SK-N-MC (cell line): ENCODE results near the gene DARS1.

Experiments
- DNase-seq: peaks from one replicate; pipeline ENCODE4 v3.0.0-alpha.2; 2011; ENCODE audit warnings: low read depth, low spot score
- H3K27ac ChIP-seq: fragments of 200-600 bp; sonication (generic); 2 replicates; pipeline ENCODE4 v1.5.1; 2016; ENCODE audit warnings: mixed run types
- H3K36me3 ChIP-seq: fragments of 200-600 bp; sonication (generic); 2 replicates; pipeline ENCODE4 v1.6.1; 2017; ENCODE audit warnings: antibody characterized with exemption, low read length, mixed read lengths; ENCODE audit not compliant: insufficient read depth
- H3K4me3 ChIP-seq: fragments of 200-600 bp; sonication (generic); 2 replicates; pipeline ENCODE4 v1.5.1; 2016
- H3K9ac ChIP-seq: fragments of 200-600 bp; sonication (generic); 2 replicates; pipeline ENCODE4 v1.8.0; 2017; ENCODE audit warnings: mixed run types, mixed read lengths; ENCODE audit not compliant: insufficient read length
- H3K9me3 ChIP-seq: fragments of 200-600 bp; sonication (generic); 2 replicates; pipeline ENCODE4 v1.6.1; 2017; ENCODE audit warnings: low read depth, mild to moderate bottlenecking, antibody characterized with exemption, low read length, moderate library complexity, mixed read lengths
- EZH2 ChIP-seq: fragments of 200-600 bp; sonication (generic); IDR thresholded peaks from one replicate; pipeline ENCODE4 v1.6.1; 2017; ENCODE audit warnings: antibody characterized with exemption
- FOXP2 ChIP-seq: optimal IDR thresholded peaks from 2 replicates; pipeline ENCODE3; 2011; ENCODE audit warnings: mild to moderate bottlenecking, moderate library complexity; ENCODE audit not compliant: insufficient read depth; ENCODE audit errors: extremely low read length, control extremely low read depth
- POLR2AphosphoS5 ChIP-seq: IDR thresholded peaks from 2 replicates; pipeline ENCODE4 v1.6.1; 2012; ENCODE audit warnings: mild to moderate bottlenecking, low read depth, low read length, borderline replicate concordance

DARS1 gene

DNA sequence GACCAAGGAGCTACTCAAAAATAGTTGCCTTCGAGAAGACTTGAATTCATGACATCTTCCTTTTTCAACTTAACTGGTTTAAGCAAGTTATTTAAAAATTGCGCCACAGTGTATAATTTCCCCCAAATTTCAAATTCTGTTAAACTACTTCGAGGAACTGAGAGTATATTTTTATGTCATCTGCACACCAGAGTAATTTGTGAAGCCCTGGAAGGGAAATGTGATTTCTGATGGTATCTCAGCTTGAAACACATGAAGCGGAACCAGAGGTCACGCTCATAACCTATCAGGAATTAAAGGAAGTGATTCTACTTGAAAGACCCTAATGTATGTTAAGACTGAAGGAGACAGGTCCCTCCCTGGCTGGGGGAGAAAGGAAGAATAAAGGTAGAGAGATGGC, 33.9 kb upstream of the DARS1 start:
- no peak for TF ChIP-seq EZH2
- TF ChIP-seq FOXP2, result no peak
- TF ChIP-seq POLR2AphosphoS5, result no peak
- no peak overlapping the region for H3K27ac ChIP-seq
- no peaks in the 10 kb centered on the region for H3K36me3 ChIP-seq
- no peak overlapping the region for H3K4me3 ChIP-seq
- no peak for DNase-seq
- no peaks in the 10 kb centered on the region for H3K9me3 ChIP-seq
- no peak overlapping the region for H3K9ac ChIP-seq

DNA sequence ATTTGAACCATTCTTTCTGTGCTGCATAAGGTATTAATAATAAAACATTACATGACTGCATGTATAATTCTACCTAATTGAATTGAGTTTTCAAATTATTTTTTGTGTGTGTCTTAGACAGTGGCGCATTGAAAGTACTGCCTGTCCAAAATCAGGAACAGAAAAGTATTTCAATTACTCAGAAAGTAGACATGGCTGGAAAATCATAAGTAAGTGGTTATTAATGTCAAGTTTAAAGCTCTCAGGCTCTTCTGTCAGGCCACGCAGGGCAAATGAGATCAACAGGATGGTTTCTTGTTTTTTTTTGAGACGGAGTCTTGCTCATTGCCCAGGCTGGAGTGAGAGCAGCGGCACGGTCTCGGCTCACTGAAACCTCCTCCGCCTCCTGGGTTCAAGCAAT, 32.4 kb upstream of the DARS1 start:
- Histone ChIP-seq H3K9me3 (no peaks in the 10 kb centered on the region), H3K9ac (no peak overlapping the region), H3K36me3 (no peaks in the 10 kb centered on the region), H3K4me3 (no peak overlapping the region), H3K27ac (no peak overlapping the region)
- TF ChIP-seq FOXP2, result no peak
- no peak for TF ChIP-seq EZH2
- TF ChIP-seq POLR2AphosphoS5, result no peak
- DNase-seq, result no peak

DNA sequence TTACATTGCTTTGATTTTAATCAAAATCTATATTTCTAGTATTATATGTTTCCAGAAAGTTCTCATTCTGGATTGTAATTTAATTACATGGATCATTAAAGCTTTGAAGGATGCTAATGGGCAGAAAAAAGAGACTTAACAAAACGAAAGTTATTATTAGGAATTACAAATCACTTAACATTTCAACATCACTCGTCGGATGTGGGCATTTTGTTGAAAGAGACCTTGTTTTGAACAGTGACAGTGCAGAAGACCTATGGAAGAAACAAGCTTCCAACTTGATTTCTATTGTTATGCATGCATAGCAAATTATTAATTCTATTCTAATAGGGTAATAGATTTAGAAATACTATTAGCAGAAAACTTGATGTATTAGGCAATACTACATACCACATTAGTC, 31.4 kb upstream of the DARS1 start:
- Histone ChIP-seq H3K36me3 (no peaks in the 10 kb centered on the region), H3K4me3 (no peak overlapping the region), H3K9me3 (no peaks in the 10 kb centered on the region), H3K27ac (no peak overlapping the region), H3K9ac (no peak overlapping the region)
- TF ChIP-seq FOXP2 (no peak), POLR2AphosphoS5 (no peak), EZH2 (no peak)
- no peak for DNase-seq

DNA sequence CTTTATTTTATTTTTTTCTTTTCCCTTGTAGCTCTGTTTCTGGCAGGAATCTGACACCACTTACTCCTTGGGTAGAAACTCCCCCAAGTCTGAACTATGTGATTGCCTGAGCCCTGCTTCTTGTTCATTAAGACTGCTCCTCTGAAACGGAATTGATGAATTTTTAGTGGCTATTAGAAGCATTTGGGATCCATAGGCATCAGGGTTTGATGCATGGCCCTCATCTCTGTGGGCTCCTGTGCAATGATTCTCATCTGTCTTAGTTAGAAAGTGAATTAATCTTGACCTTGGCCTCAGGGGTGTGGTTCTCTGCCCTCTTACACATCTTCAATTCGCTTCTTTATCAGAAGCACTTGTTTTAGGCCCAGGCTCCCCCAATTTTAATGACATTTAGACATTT, 31.0 kb upstream of the DARS1 start:
- Histone ChIP-seq H3K4me3 (no peak overlapping the region), H3K9ac (no peak overlapping the region), H3K27ac (no peak overlapping the region), H3K36me3 (no peaks in the 10 kb centered on the region), H3K9me3 (no peaks in the 10 kb centered on the region)
- DNase-seq, result no peak
- TF ChIP-seq EZH2 (no peak), POLR2AphosphoS5 (no peak), FOXP2 (no peak)

DNA sequence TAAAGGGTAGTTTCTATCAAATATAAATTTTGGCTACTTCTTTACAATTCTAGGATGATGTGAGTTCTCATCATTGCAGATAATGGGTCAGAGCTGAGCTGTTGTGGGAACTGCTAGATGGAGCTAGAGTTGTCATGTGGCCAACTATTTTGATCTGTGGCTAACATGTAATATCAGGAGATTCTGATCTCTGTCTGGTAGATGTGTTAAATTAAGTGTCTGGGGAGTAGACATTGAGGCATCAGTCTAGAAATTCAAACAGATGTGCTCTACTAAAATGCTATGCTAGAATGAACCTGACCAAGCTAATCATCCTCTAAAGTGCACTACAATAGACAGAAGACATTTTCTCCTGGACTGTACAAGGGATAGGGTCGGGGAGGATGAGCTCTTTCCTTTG, 30.3 kb upstream of the DARS1 start:
- H3K9ac ChIP-seq, result no peak overlapping the region
- no peaks in the 10 kb centered on the region for H3K36me3 ChIP-seq
- no peak overlapping the region for H3K27ac ChIP-seq
- no peaks in the 10 kb centered on the region for H3K9me3 ChIP-seq
- no peak for TF ChIP-seq FOXP2
- TF ChIP-seq POLR2AphosphoS5, result no peak
- no peak for TF ChIP-seq EZH2
- no peak for DNase-seq
- H3K4me3 ChIP-seq, result no peak overlapping the region

DNA sequence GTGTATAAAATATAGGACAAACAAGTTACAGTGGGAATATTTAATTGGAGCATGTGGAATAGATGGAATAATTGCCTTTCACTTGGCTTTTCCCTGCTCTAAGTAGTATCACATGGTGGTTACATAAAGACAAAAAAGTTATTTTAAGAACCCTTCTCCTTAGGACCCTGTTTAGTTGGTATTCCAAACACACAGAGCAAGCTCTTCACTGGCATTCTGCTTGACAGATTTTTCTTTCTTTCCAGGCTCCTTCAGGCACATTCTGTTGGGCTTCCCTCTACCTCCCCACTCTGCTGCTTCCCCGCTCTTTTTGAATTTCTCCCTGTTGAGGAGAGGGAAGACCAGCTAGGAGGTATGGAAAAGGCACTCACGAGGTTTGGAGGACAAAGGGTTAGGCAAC, 29.0 kb upstream of the DARS1 start:
- no peak overlapping the region for H3K9ac ChIP-seq
- H3K4me3 ChIP-seq, result no peak overlapping the region
- H3K27ac ChIP-seq, result no peak overlapping the region
- no peaks in the 10 kb centered on the region for H3K9me3 ChIP-seq
- DNase-seq, result no peak
- TF ChIP-seq FOXP2, result no peak
- TF ChIP-seq POLR2AphosphoS5, result no peak
- TF ChIP-seq EZH2, result no peak
- H3K36me3 ChIP-seq, result no peaks in the 10 kb centered on the region

DNA sequence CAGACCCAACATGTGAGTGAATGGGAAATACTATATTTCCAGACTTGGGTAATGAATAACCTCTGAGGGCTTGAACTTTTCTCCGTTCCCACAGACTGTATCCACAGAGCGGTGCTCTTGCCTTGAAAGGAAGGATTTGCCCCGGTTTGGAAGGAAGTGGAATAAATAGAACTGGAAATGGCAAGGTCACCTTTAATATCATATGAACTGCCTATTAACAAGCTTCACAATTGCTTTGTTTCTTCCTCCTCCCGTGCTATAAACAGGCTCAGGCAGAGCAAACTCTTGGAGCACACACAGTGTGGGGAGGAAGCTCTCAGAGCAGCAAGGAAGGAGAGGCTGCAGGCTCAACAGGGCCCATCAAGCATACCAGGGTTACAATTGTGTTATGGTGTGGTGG, 28.5 kb upstream of the DARS1 start:
- no peaks in the 10 kb centered on the region for H3K9me3 ChIP-seq
- TF ChIP-seq FOXP2 (no peak), POLR2AphosphoS5 (no peak), EZH2 (no peak)
- no peak overlapping the region for H3K27ac ChIP-seq

DNA sequence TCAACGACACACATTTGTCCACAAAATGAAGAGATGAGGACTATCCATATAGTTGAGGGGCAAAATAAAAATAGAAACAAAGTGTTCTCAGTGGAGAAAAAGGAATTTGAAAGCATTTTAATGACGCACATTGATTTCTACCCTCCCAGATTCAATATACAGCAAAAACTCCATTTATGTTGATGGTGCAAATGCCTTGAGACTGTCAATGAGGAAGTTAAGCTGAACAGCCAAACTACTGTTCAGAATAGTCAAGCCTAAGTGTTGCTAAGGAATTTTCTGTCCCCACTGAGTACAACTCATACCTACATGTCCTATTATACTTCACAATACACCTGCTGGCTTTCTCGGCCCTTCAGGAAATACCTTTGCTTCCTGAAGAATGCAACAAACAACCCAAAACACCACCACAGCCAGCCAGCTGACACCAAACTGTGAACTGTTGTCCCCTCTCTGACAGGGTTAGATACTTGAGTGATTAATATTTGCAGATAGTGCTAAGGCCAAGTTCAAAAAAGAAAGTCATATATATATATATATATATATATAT, 27.8 kb upstream of the DARS1 start:
- no peak overlapping the region for H3K4me3 ChIP-seq
- H3K36me3 ChIP-seq, result no peaks in the 10 kb centered on the region
- no peak for DNase-seq
- no peaks in the 10 kb centered on the region for H3K9me3 ChIP-seq
- TF ChIP-seq EZH2, result no peak
- TF ChIP-seq FOXP2, result no peak
- TF ChIP-seq POLR2AphosphoS5, result no peak
- no peak overlapping the region for H3K9ac ChIP-seq
- H3K27ac ChIP-seq, result no peak overlapping the region

More for the DNA sequence above, 28.5 kb upstream of the DARS1 start:
- H3K4me3 ChIP-seq, result no peak overlapping the region
- no peak overlapping the region for H3K9ac ChIP-seq
- no peak for DNase-seq
- H3K36me3 ChIP-seq, result no peaks in the 10 kb centered on the region

DNA sequence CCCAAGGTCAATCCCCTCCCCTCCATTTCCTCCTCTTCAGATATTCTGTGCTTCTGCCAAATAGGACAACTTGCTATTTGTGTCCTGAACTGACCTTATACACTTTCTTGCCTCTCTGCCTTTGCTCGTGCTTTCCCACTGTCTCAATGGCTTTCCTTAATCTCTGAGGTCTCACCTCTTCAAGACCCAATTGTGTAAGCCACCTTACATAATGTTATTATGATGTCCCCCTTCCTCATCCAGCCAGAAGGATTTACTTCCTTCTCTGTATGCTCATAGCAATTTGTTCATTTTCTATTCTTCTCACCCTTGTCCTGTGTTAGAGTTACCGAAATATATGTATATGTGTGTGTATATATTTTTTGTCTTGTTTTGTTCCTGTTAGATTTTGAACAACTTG, 26.9 kb upstream of the DARS1 start:
- no peak overlapping the region for H3K9ac ChIP-seq
- no peak overlapping the region for H3K27ac ChIP-seq
- no peaks in the 10 kb centered on the region for H3K9me3 ChIP-seq
- no peak for DNase-seq
- TF ChIP-seq FOXP2, result no peak
- no peaks in the 10 kb centered on the region for H3K36me3 ChIP-seq
- no peak overlapping the region for H3K4me3 ChIP-seq

DNA sequence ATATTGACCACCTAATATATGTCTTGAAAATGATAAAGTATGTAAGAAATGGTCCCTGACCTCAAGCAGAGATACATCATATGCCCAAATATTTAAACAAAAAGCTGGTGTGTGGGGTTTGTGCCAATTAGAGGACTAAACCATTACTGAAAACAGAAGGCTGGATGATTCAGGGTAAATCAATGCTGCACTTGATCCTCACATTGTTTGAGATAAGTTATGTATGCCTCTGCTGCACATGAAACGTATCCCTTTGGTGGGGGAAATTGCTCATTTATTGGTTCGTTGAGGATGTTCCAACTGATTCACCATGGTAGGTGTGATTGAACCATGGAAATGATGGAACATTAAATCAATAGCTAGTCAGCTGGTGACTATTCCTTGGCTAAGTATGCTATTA, 24.7 kb upstream of the DARS1 start:
- no peak overlapping the region for H3K27ac ChIP-seq
- no peaks in the 10 kb centered on the region for H3K36me3 ChIP-seq
- DNase-seq, result no peak
- H3K4me3 ChIP-seq, result no peak overlapping the region
- no peaks in the 10 kb centered on the region for H3K9me3 ChIP-seq
- TF ChIP-seq EZH2, result no peak
- no peak for TF ChIP-seq POLR2AphosphoS5
- no peak for TF ChIP-seq FOXP2
- no peak overlapping the region for H3K9ac ChIP-seq
